Motor neuron (in vitro differentiated cells): ENCODE results near the gene FBXL19. TPM values are rescaled to one million over a fixed set of nuclear protein-coding genes. Genes with fewer than 3 reads are reported as not detected.

Experiments used
- ATAC-seq, 8 experiments: fragments of 200-7000 bp; cut with Tn5 transposase; replicated peaks in 6 of 8; 2 replicates each; pipeline ENCODE4 v1.8.0; 2021; ENCODE audit warnings: mild to moderate bottlenecking in 8 of 8, moderate library complexity in 8 of 8
- H3K27ac ChIP-seq, 2 donors: fragments of 250-450 bp; sonication (Bioruptor Pico); 2 replicates each; pipeline ENCODE4 v1.9.0; 2021; ENCODE audit warnings: antibody characterized with exemption in 2 of 2, mild to moderate bottlenecking in 2 of 2, moderate library complexity in 1 of 2
- H3K4me1 ChIP-seq, 2 donors: fragments of 250-450 bp; sonication (Bioruptor Pico); replicated peaks in 1 of 2; 2 replicates each; pipeline ENCODE4 v1.6.1; 2021; ENCODE audit warnings: antibody characterized with exemption in 2 of 2, mild to moderate bottlenecking in 2 of 2, moderate library complexity in 1 of 2
- H3K4me3 ChIP-seq, 5 donors: fragments of 250-450 bp; sonication (Bioruptor Pico); 2 replicates each; pipeline ENCODE4 v1.9.0; 2021; ENCODE audit warnings: antibody characterized with exemption in 5 of 5, mild to moderate bottlenecking in 5 of 5, moderate library complexity in 4 of 5
- WGBS, 10 experiments: fragments of 450-650 bp; shearing (Covaris generic); methylation state at CpG; one replicate each; pipeline ENCODE4 v1.0.0; 2022; 5-methylcytosine and 5-hydroxymethylcytosine counted together
- in situ Hi-C, 9 experiments: fragments of 400-800 bp; cut with MboI; loops; one replicate each; pipeline ENCODE4 v1.15.0; 2021; ENCODE audit warnings: low sequenced_read_pairs in 9 of 9, low pct_unique_long_range_greater_than_20kb in 2 of 9; ENCODE audit not compliant: unreplicated experiment in 9 of 9
- total RNA-seq, 8 experiments: library from RNA; unstranded; fragments of 300-600 nt; gene quantifications; 2 replicates each; pipeline versions ENCODE4 v1.2.3 to v1.2.4, GENCODE V29; 2022

The FBXL19 gene
- total RNA-seq, 8 experiments from 2014 or later: 10.4 to 49.8 (median 31.4) TPM

GRCh38 chr16:30946671-30947540 is 23.5 kb downstream of the FBXL19 start:
- Histone ChIP-seq H3K27ac (peak overlapping the region; percentile 82 to 91), H3K4me1 (peaks cover 12 to 17% of the 10 kb centered on the region in 2 donors), H3K4me3 (no peak overlapping the region)
- in situ Hi-C loops: no loop called here
- ATAC-seq: no peak
- 70 to 100% (median 83%) methylated on average over 1 to 8 of the region's 38 CpGs; no CpG with 5 or more reads in 3 of the 10 experiments for WGBS, 10 experiments

GRCh38 chr16:30947541-30947858 is 24.1 kb downstream of the FBXL19 start:
- peaks cover 12 to 17% of the 10 kb centered on the region in 2 donors for H3K4me1 ChIP-seq
- peak overlapping the region; percentile 51 to 95 (median 75) for H3K4me3 ChIP-seq
- WGBS, 10 experiments: no CpG with 5 or more reads among the region's 3 CpGs
- H3K27ac ChIP-seq: peak overlapping the region; percentile 82 to 91
- no peak for ATAC-seq
- in situ Hi-C loops: no loop called here

GRCh38 chr16:30947859-30948666 is 24.7 kb downstream of the FBXL19 start:
- in situ Hi-C loops: no loop called here
- peak; percentile 39 to 87 (median 85) for ATAC-seq
- WGBS, 10 experiments: 0 to 8% (median 0%) methylated on average over 2 to 7 of the region's 44 CpGs; no CpG with 5 or more reads in 7 of the 10 experiments
- Histone ChIP-seq H3K4me1 (peaks cover 12 to 17% of the 10 kb centered on the region in 2 donors), H3K27ac (peak overlapping the region; percentile 82 to 91), H3K4me3 (peak overlapping the region; percentile 51 to 95 (median 75))

GRCh38 chr16:30948667-30949649 is 25.6 kb downstream of the FBXL19 start, which contains the start of gene ORAI3:
Gene ORAI3 (plus strand): TSS chr16:30949068. CDS start chr16:30949290, 222 bp downstream.
- WGBS, 10 experiments: 0% methylated on average over 5 of the region's 70 CpGs; no CpG with 5 or more reads in 9 of the 10 experiments
- in situ Hi-C loops: no loop called here
- H3K27ac ChIP-seq: peak within 1 kb of the TSS; percentile 82 to 91
- ATAC-seq: peak; percentile 18 to 52 (median 31)
- peaks cover 12 to 22% of the 10 kb centered on the region in 2 donors for H3K4me1 ChIP-seq
- peak within 1 kb of the TSS; percentile 51 to 95 (median 75) for H3K4me3 ChIP-seq

GRCh38 chr16:30949650-30950515 is 26.5 kb downstream of the FBXL19 start:
- peak overlapping the region in 1 of 2 donors; percentile 82 for H3K27ac ChIP-seq
- peak in 4 of 8 experiments; percentile 0 to 60 (median 58) for ATAC-seq
- 0 to 100% (median 14%) methylated on average over 1 to 7 of the region's 21 CpGs; no CpG with 5 or more reads in 6 of the 10 experiments for WGBS, 10 experiments
- peaks cover 12 to 23% of the 10 kb centered on the region in 2 donors for H3K4me1 ChIP-seq
- H3K4me3 ChIP-seq: peak overlapping the region; percentile 51 to 95 (median 75)
- in situ Hi-C loops: loop anchor here in 2 of 9 experiments (25.0 kb wide), 2 partner anchors 512 to 912 kb away; partner anchors contain the start of genes ARMC5 (in 2 of the 2), TGFB1I1 (in 2 of the 2) and ZNF267 (in 1 of the 2)

DNA sequence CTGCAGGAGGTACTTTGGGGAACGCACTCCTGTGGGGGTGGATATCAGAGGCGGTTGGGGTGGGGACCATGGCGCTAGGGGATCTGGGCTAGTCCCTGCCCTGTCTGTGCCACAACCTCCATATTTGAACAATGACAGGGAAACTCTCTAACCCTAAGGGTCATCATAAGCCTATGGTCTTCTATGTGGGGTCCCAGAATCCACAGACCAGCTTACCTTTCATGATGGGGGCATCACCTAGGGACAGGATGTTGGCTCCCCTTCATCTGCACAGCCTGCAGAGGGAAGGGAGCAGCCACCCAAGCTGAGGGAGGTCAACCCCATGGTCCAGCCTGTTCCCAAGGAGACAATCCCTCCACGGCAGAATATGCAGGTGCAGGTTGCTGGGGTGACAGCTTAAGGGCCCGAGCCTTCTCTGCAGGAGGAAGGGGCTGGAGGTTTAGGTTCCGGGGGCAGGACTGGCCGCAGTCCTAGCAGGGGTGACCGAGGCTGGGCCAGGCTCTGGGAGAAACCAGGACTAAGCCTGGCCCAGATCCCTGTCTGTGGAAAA is 27.2 kb downstream of the FBXL19 start:
- ATAC-seq: no peak
- WGBS, 10 experiments: 20 to 100% (median 67%) methylated on average over 1 to 3 of the region's 8 CpGs; no CpG with 5 or more reads in 5 of the 10 experiments
- Histone ChIP-seq H3K27ac (peak overlapping the region in 1 of 2 donors; percentile 3), H3K4me1 (peaks cover 12 to 23% of the 10 kb centered on the region in 2 donors), H3K4me3 (peak overlapping the region in 3 of 5 donors; percentile 67 to 95 (median 75))
- in situ Hi-C loops: loop anchor here in 2 of 9 experiments (25.0 kb wide), 2 partner anchors 512 to 912 kb away; partner anchors contain the start of genes ARMC5 (in 2 of the 2), TGFB1I1 (in 2 of the 2) and ZNF267 (in 1 of the 2)

GRCh38 chr16:30951193-30951592 is 27.8 kb downstream of the FBXL19 start:
- no peak overlapping the region for H3K27ac ChIP-seq
- 80 to 100% (median 100%) methylated on average over 1 of the region's 1 CpG; no CpG with 5 or more reads in 7 of the 10 experiments for WGBS, 10 experiments
- no peak overlapping the region for H3K4me3 ChIP-seq
- in situ Hi-C loops: loop anchor here in 2 of 9 experiments (25.0 kb wide), 2 partner anchors 511 to 911 kb away; partner anchors contain the start of genes ARMC5 (in 2 of the 2), TGFB1I1 (in 2 of the 2) and ZNF267 (in 1 of the 2)
- ATAC-seq: no peak
- peaks cover 12 to 23% of the 10 kb centered on the region in 2 donors for H3K4me1 ChIP-seq

DNA sequence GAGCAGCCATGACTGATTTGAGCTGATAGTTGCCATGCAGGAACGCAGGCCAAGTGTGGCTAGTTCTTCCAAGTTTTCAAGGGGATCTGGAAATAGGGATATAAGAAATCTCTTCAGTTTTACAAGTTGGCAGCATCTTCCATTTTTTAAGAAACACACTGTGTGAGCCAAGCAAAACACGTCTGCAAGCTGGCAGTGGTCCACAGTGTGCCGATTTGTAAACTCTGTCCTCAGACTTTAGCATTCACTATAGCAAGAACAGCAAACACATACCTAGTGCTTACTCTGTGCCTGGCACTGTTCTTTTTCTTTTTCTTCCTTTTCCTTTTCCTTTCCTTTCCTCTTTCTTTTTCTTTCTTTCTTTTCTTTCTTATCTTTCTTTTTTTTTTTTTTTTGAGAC is 28.4 kb downstream of the FBXL19 start:
- Histone ChIP-seq H3K4me1 (peaks cover 12 to 23% of the 10 kb centered on the region in 2 donors), H3K4me3 (no peak overlapping the region), H3K27ac (no peak overlapping the region)
- no peak for ATAC-seq
- WGBS, 10 experiments: 1 to 94% (median 54%) methylated on average over 2 to 3 of the region's 3 CpGs; no CpG with 5 or more reads in 4 of the 10 experiments
- in situ Hi-C loops: loop anchor here in 2 of 9 experiments (25.0 kb wide), 2 partner anchors 511 to 911 kb away; partner anchors contain the start of genes ARMC5 (in 2 of the 2), TGFB1I1 (in 2 of the 2) and ZNF267 (in 1 of the 2)

DNA sequence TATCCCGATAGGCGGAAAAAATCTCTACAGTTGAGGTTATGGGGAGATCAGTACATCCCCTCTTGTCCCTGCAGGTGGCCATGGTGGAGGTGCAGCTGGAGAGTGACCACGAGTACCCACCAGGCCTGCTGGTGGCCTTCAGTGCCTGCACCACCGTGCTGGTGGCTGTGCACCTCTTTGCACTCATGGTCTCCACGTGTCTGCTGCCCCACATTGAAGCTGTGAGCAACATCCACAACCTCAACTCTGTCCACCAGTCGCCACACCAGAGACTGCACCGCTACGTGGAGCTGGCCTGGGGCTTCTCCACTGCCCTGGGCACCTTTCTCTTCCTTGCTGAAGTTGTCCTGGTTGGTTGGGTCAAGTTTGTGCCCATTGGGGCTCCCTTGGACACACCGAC is 29.7 kb downstream of the FBXL19 start:
- Histone ChIP-seq H3K4me1 (peaks cover 8 to 17% of the 10 kb centered on the region in 2 donors), H3K27ac (no peak overlapping the region), H3K4me3 (no peak overlapping the region)
- in situ Hi-C loops: loop anchor here in 2 of 9 experiments (25.0 kb wide), 2 partner anchors 509 to 909 kb away; partner anchors contain the start of genes ARMC5 (in 2 of the 2), TGFB1I1 (in 2 of the 2) and ZNF267 (in 1 of the 2)
- no peak for ATAC-seq
- WGBS, 10 experiments: 78 to 100% (median 100%) methylated on average over 1 to 4 of the region's 9 CpGs; no CpG with 5 or more reads in 6 of the 10 experiments

DNA sequence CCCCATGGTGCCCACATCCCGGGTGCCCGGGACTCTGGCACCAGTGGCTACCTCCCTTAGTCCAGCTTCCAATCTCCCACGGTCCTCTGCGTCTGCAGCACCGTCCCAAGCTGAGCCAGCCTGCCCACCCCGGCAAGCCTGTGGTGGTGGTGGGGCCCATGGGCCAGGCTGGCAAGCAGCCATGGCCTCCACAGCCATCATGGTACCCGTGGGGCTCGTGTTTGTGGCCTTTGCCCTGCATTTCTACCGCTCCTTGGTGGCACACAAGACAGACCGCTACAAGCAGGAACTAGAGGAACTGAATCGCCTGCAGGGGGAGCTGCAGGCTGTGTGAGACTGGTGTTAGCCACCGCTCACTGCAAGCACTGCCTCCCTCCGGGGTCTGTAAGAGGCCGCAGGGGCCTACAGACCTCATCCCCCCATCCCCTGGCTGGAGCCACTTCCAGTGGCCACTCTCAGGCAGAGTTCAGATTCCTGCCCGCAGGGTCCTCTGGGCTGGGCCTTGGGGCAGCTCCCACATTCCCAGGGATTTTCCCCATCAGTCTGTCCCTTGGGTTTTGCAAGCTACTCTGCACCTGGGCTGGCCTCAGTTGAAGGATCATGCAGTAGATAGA is 30.2 kb downstream of the FBXL19 start:
- Histone ChIP-seq H3K27ac (peak overlapping the region in 1 of 2 donors; percentile 32), H3K4me1 (peaks cover 8 to 17% of the 10 kb centered on the region in 2 donors), H3K4me3 (peak overlapping the region in 1 of 5 donors; percentile 1)
- WGBS, 10 experiments: 0 to 81% (median 20%) methylated on average over 1 to 4 of the region's 15 CpGs; no CpG with 5 or more reads in 5 of the 10 experiments
- in situ Hi-C loops: loop anchor here in 2 of 9 experiments (25.0 kb wide), 2 partner anchors 509 to 909 kb away; partner anchors contain the start of genes ARMC5 (in 2 of the 2), TGFB1I1 (in 2 of the 2) and ZNF267 (in 1 of the 2)
- peak; percentile 0 to 46 (median 37) for ATAC-seq
